HepG2 (cell line): ENCODE measurements around the gene PIAS1. TPM values are rescaled to one million over a fixed set of nuclear protein-coding genes. Genes with fewer than 3 reads are reported as not detected.
A peak's percentile ranks its signal among the peaks of the same experiment; 100 is the strongest.

Experiments used
- CCAR2 ChIP-seq: fragments of 200-400 bp; formaldehyde crosslinking; optimal IDR thresholded peaks from 2 replicates; pipeline ENCODE3; 2018; ENCODE audit warnings: low read depth, mild to moderate bottlenecking, low read length, moderate library complexity
- CHD2 ChIP-seq: IDR thresholded peaks from 2 replicates; pipeline ENCODE4 v1.6.1; 2011; ENCODE audit warnings: low read depth, low read length, improper control_type of control experiment
- CSRNP2 ChIP-seq: sonication (generic); formaldehyde crosslinking; conservative IDR thresholded peaks from 2 replicates; pipeline ENCODE4 v1.8.0; 2022; ENCODE audit warnings: low read depth, missing genetic modification reagents
- CTCF ChIP-seq: sonication (generic); formaldehyde crosslinking; IDR thresholded peaks from 2 replicates; pipeline ENCODE4 v1.5.0; 2020; ENCODE audit warnings: mild to moderate bottlenecking, missing genetic modification reagents, moderate library complexity
- DR1 ChIP-seq: sonication (generic); formaldehyde crosslinking; IDR thresholded peaks from 2 replicates; pipeline ENCODE4 v1.8.0; 2021; ENCODE audit warnings: mild to moderate bottlenecking, missing genetic modification reagents, inconsistent platforms
- GMEB1 ChIP-seq: sonication (generic); formaldehyde crosslinking; IDR thresholded peaks from 2 replicates; pipeline ENCODE4 v1.5.1; 2020; ENCODE audit warnings: missing genetic modification reagents, mild to moderate bottlenecking, borderline replicate concordance
- HOXD1 ChIP-seq: sonication (generic); formaldehyde crosslinking; IDR thresholded peaks from 2 replicates; pipeline ENCODE4 v1.5.0; 2020; ENCODE audit warnings: missing genetic modification reagents
- MAFG ChIP-seq: sonication (generic); formaldehyde crosslinking; IDR thresholded peaks from 2 replicates; pipeline ENCODE4 v1.5.1; 2020; ENCODE audit warnings: mild to moderate bottlenecking, missing genetic modification reagents
- MXD4 ChIP-seq: IDR thresholded peaks from 2 replicates; pipeline ENCODE4 v1.6.1; 2016; ENCODE audit warnings: mild to moderate bottlenecking, missing biosample characterization, missing genetic modification reagents
- NFYC ChIP-seq: IDR thresholded peaks from 2 replicates; pipeline ENCODE4 v1.6.1; 2016; ENCODE audit warnings: missing genetic modification reagents, missing compliant biosample characterization
- NR2C2 ChIP-seq: sonication (generic); formaldehyde crosslinking; IDR thresholded peaks from 2 replicates; pipeline ENCODE4 v1.4.0; 2020; ENCODE audit warnings: missing genetic modification reagents, mild to moderate bottlenecking, moderate library complexity, borderline replicate concordance
- NRL ChIP-seq: sonication (generic); formaldehyde crosslinking; IDR thresholded peaks from 2 replicates; pipeline ENCODE4 v1.5.0; 2020; ENCODE audit warnings: missing genetic modification reagents, mild to moderate bottlenecking, moderate library complexity, borderline replicate concordance
- PHF8 ChIP-seq: sonication (generic); formaldehyde crosslinking; IDR thresholded peaks from 2 replicates; pipeline ENCODE4 v1.5.0; 2020; ENCODE audit warnings: missing genetic modification reagents
- POLR2G ChIP-seq: fragments of 200-400 bp; formaldehyde crosslinking; IDR thresholded peaks from 2 replicates; pipeline ENCODE4 v1.6.1; 2018; ENCODE audit warnings: mild to moderate bottlenecking, low read depth, low read length, moderate library complexity
- SMARCC2 ChIP-seq: fragments of 450-650 bp; IDR thresholded peaks from 2 replicates; pipeline ENCODE4 v1.6.1; 2017; ENCODE audit warnings: antibody characterized with exemption, mild to moderate bottlenecking
- SOX13 ChIP-seq, 3 experiments: fragments of 450-650 bp in 1 of 3; sonication (generic) in 1 of 3; formaldehyde crosslinking in 1 of 3; IDR thresholded peaks in 2 of 3; conservative IDR thresholded peaks in 1 of 3; 2 replicates each; pipeline versions ENCODE4 v1.5.0 to v1.6.1; 2016 to 2020; ENCODE audit warnings: antibody characterized with exemption in 1 of 3, mild to moderate bottlenecking in 1 of 3, missing compliant biosample characterization in 1 of 3, missing genetic modification reagents in 1 of 3, moderate library complexity in 1 of 3
- SPEN ChIP-seq: sonication (generic); formaldehyde crosslinking; IDR thresholded peaks from 2 replicates; pipeline ENCODE4 v1.5.1; 2020; ENCODE audit warnings: low read depth, mild to moderate bottlenecking, missing genetic modification reagents
- TEAD3 ChIP-seq: optimal IDR thresholded peaks from 2 replicates; pipeline ENCODE3; 2016; ENCODE audit warnings: borderline replicate concordance
- YY1 ChIP-seq: IDR thresholded peaks from 2 replicates; pipeline ENCODE4 v1.6.1; 2011; ENCODE audit warnings: low read length, low read depth, moderate library complexity, mild to moderate bottlenecking; ENCODE audit not compliant: insufficient read depth, insufficient replicate concordance
- ZFY ChIP-seq: sonication (generic); formaldehyde crosslinking; IDR thresholded peaks from 2 replicates; pipeline ENCODE4 v1.4.0; 2020; ENCODE audit warnings: missing genetic modification reagents
- ZKSCAN5 ChIP-seq: sonication (generic); formaldehyde crosslinking; IDR thresholded peaks from 2 replicates; pipeline ENCODE4 v1.5.1; 2020; ENCODE audit warnings: mild to moderate bottlenecking, missing genetic modification reagents
- ZNF33B ChIP-seq: sonication (generic); formaldehyde crosslinking; IDR thresholded peaks from 2 replicates; pipeline ENCODE4 v1.5.1; 2020; ENCODE audit warnings: mild to moderate bottlenecking, missing genetic modification reagents
- ZNF839 ChIP-seq: sonication (generic); formaldehyde crosslinking; IDR thresholded peaks from 2 replicates; pipeline ENCODE4 v1.4.0; 2020; ENCODE audit warnings: missing genetic modification reagents, mild to moderate bottlenecking, borderline replicate concordance
- ZNF841 ChIP-seq: sonication (generic); formaldehyde crosslinking; IDR thresholded peaks from 2 replicates; pipeline ENCODE4 v1.8.1; 2023; ENCODE audit warnings: missing genetic modification reagents, borderline replicate concordance
- polyA plus RNA-seq, 8 experiments: library from polyadenylated mRNA; depleted of rRNA in 3 of 8; stranded (reverse) in 7 of 8; unstranded in 1 of 8; fragments of >200 nt; fragmentation: Illumina TruSeq in 4 of 8; extraction: Trizol in 4 of 8; gene quantifications; 2 replicates each; pipeline versions ENCODE4 v1.2.1 to v1.2.3, GENCODE V29; 2011 to 2016; ENCODE audit warnings: low read depth in 4 of 8, missing spikeins in 1 of 8, mixed read lengths in 1 of 8; ENCODE audit not compliant: insufficient read depth in 1 of 8
- total RNA-seq, 5 experiments: library from RNA; depleted of rRNA; stranded (reverse); fragments of >200 nt; fragmentation: Illumina TruSeq; extraction: Trizol; gene quantifications; 2 replicates each; pipeline ENCODE4 v1.2.3, GENCODE V29; 2016; ENCODE audit warnings: low read depth in 1 of 5

PIAS1 gene
- total and polyA plus RNA-seq, 2 of the 13 experiments (the other 11 are each of a cell fraction or from before 2014, with no cell fraction given): 20.7 to 33.7 TPM

- 0 out of 2 replicates have a peak, but pooled peaks have one; percentile 13 for TF ChIP-seq ZNF839 (CRISPR knock-in tag)
- TF ChIP-seq DR1 (CRISPR knock-in tag): peak; percentile 64
- 0 out of 2 replicates have a peak, but pooled peaks have one; percentile 27 for TF ChIP-seq SPEN
- TF ChIP-seq CTCF (CRISPR knock-in tag): peak; percentile 47
- TF ChIP-seq NFYC (CRISPR knock-in tag): no peak
- no peak for TF ChIP-seq CCAR2
- no peak for TF ChIP-seq ZNF841 (CRISPR knock-in tag)
- no peak for TF ChIP-seq SMARCC2
- no peak for TF ChIP-seq TEAD3 (CRISPR knock-in tag)
- no peak for TF ChIP-seq CHD2
- peak; percentile 56; the same call in 1 of the 2 replicates for TF ChIP-seq POLR2G
- peak; percentile 44; the same call in 1 of the 2 replicates for TF ChIP-seq NRL (CRISPR knock-in tag)
- TF ChIP-seq ZFY (CRISPR knock-in tag): 0 out of 2 replicates have a peak, but pooled peaks have one; percentile 28
- TF ChIP-seq HOXD1 (CRISPR knock-in tag): no peak
- TF ChIP-seq NR2C2 (CRISPR knock-in tag): no peak
- no peak for TF ChIP-seq CSRNP2 (CRISPR knock-in tag)
- no peak for TF ChIP-seq ZKSCAN5 (CRISPR knock-in tag)
- TF ChIP-seq GMEB1 (CRISPR knock-in tag): 0 out of 2 replicates have a peak, but pooled peaks have one; percentile 17
- TF ChIP-seq YY1: no peak
- 0 out of 2 replicates have a peak, but pooled peaks have one; percentile 26 for TF ChIP-seq PHF8 (CRISPR knock-in tag)
- no peak for TF ChIP-seq MAFG (CRISPR knock-in tag)
- TF ChIP-seq SOX13 (IDR thresholded peaks at IDR 0.05): no peak
- TF ChIP-seq SOX13 (CRISPR knock-in tag; conservative IDR thresholded peaks at IDR 0.05 in 1 of 2, IDR thresholded peaks at IDR 0.05 in 1 of 2): no peak
- no peak for TF ChIP-seq MXD4
- no peak for TF ChIP-seq ZNF33B
These were observed 8.5 kb upstream of the PIAS1 start (continued) for GRCh38 chr15:68045289-68046265.
